K562 treated with DMSO at 1 percent for 4 hours (cell line): Measurements from ENCODE around the gene DZANK1. TPM values are rescaled to one million over a fixed set of nuclear protein-coding genes. Genes with fewer than 3 reads are reported as not detected.

Source experiments
- total RNA-seq: library from RNA; unstranded; fragments of 300-600 nt; gene quantifications from 2 replicates; pipeline ENCODE4 v1.2.3, GENCODE V29; 2022; ENCODE audit not compliant: insufficient read depth

The DZANK1 gene
- total RNA-seq = not detected in 2 replicates

DNA sequence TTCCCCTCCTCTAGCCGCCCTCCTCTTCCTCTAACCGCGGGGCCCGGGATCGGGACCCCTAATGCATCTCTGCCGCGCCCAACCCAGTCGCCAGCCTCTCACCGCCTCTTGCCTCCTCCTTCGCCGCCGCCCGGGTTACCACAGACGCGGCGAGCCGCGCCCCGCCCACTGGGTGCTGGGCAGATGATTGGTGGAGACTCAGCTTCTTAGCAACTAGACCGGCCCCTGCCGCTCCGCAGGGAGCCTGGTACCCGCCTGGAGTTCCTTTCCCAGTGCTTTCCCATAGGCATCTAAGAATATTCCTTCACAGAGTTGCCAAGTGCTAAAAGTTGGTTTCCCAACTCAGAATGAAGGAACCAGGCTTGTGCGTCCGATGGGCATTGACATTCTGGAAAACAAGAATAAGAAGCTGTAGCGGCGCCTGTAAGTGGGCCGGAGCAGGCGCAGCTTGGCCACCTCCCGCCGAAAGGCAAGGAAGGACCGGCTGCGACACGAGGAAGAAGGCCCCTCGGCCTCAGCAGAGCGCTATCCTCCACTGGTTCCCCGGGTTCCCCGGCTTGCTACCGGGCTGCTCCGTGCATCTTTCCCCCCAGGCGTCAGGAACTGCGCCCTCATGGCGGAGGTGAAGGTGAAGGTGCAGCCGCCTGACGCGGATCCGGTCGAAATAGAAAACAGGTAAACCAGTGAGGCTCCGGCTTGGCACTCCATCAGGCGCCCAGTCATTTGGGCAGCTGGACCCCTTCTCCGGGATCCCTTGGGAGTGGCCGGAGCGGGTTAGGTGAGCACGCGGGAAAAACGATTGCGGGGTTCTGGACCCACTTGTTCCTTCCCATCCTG, at the start of gene DZANK1, which contains the start of gene POLR3F:
DZANK1 (minus strand) TSS at position 137 of the 837 bp plus-strand sequence. CDS start 1,672 bp downstream, outside the sequence.
POLR3F (plus strand) TSS at position 497 of the 837 bp plus-strand sequence; CDS start at position 614, 117 bp downstream.

DNA sequence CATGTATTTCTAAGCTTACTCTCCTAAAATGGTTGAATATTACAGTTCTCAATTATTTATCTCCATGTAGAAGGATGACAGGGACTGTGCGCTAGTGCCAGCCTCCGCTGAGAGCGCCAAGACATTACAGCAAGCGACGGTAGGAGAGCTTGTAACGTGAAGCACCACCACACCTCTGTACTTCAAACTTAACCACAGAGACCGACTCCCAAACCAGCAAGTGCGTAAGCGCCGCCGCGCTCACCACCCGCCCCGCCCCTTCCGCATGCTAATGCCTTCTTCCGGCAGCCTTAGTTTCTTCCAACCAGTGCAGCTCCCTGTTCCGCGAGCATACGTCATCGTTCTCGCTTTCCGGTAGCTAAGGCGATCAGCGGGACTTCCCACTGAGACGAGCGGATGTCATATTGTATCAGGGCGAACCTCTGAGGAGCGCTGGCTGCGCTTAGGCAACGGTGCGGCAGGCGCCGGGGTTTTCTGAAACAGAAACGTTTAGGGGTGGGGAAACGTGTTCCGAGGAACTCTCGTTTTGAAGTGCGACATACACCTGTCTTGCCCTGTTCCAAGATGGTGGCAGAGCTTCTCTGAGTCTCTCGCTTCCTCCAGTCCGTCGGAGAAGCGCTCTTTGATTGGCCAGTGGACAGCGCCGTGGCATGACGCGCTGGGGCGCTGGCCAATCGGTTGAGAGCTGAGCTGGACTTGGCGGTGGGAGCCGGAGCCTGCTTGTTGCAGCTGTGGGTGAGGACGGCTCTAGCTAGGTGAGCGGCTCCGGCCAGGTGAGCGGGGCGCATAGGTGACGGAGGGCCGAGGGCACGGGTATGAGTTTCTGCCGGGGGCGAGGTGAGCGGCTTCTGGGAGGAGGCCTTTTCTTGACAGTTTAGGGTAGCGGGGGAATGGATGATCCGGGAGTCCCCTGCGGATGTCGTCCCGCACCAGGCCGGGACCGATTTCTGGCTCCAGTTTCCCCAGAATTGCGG, 40.7 kb upstream of the DZANK1 start, which contains the start of gene SEC23B:
SEC23B (plus strand) TSS at position 723 of the 974 bp plus-strand sequence. CDS start 2,896 bp downstream, outside the sequence.

DNA sequence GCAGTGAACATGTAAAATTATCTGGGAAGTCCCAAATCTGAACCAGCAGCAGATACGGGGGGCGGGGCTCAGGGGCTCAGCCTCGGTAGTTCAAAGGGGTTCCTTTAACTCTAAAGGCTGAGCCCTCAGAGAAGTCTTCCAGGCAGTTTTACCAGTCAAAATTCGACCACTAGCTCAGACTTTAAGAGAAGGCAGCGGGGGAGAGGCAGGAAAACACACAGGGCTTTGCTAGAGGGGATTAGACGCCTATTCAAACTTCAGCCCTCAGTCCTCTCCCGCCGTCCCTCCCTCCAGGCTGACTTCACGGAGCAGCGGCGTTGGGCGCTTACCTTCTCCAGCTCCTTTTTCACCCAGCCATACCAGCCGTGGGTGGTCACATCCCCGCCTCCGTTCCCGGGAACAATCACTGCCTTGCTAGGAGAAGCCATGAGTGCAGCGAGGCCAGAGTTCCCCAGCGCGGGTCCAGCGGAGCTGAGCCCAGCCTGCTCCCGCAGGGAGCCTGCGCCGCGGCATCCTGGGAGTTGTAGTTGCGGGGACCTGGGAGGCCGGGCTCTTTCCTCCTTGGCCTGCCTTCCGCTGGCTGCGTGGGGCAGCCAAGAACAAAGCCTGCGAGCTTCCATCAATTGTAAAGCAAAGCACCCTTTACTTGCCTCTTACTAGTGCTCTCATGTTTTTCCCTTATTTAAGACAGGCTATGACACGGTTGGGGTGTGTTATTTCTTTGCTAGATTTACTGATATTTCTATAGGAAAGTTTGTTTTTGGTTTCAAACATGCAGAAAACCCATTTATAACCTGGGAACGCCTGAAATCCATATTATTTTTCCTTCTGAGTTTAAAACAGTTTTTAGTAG, 30.1 kb upstream of the DZANK1 start, which contains the start of gene RBBP9:
RBBP9 (minus strand) TSS at position 486 of the 853 bp plus-strand sequence; CDS start at position 428, 58 bp downstream.

Other genes starting within 250 kb of the DZANK1 start
- 4.3 and 4.8 TPM in 2 replicates for gene ZNF133, start 178.5 kb downstream of the DZANK1 start, total RNA-seq
- gene POLR3F, start 360 bp upstream of the DZANK1 start, total RNA-seq = 3.3 and 4.9 TPM in 2 replicates
- 0.50 and 1.3 TPM in 2 replicates for gene RBBP9, start 30.2 kb upstream of the DZANK1 start, total RNA-seq
- 37.5 and 40.1 TPM in 2 replicates for gene SEC23B, start 40.9 kb upstream of the DZANK1 start, total RNA-seq
- 43.3 and 71.6 TPM in 2 replicates for gene SMIM26, start 100.4 kb upstream of the DZANK1 start, total RNA-seq
- gene DTD1, start 121.0 kb upstream of the DZANK1 start, total RNA-seq = 41.0 and 46.3 TPM in 2 replicates